Osteocyte (in vitro differentiated cells): ENCODE measurements around the gene S1PR4. TPM values are rescaled to one million over a fixed set of nuclear protein-coding genes. Genes with fewer than 3 reads are reported as not detected.

ENCODE experiments used
- DNase-seq: peaks from one replicate; pipeline ENCODE4 v3.0.0; 2021; ENCODE audit warnings: mixed read lengths; ENCODE audit not compliant: unreplicated experiment; ENCODE audit errors: extremely low spot score
- H3K27ac Mint-ChIP-seq: one replicate; pipeline ENCODE4 v1.8.0; 2021; ENCODE audit warnings: mild to moderate bottlenecking, mixed read lengths; ENCODE audit not compliant: unreplicated experiment
- H3K27me3 Mint-ChIP-seq: one replicate; pipeline ENCODE4 v1.8.0; 2021; ENCODE audit warnings: mixed read lengths; ENCODE audit not compliant: unreplicated experiment
- H3K36me3 Mint-ChIP-seq: one replicate; pipeline ENCODE4 v1.8.0; 2021; ENCODE audit warnings: mixed read lengths; ENCODE audit not compliant: unreplicated experiment
- H3K4me1 Mint-ChIP-seq: one replicate; pipeline ENCODE4 v1.8.0; 2021; ENCODE audit warnings: mixed read lengths; ENCODE audit not compliant: unreplicated experiment
- H3K4me3 Mint-ChIP-seq: one replicate; pipeline ENCODE4 v1.8.0; 2021; ENCODE audit warnings: mild to moderate bottlenecking, moderate library complexity, mixed read lengths; ENCODE audit not compliant: unreplicated experiment
- H3K9me3 Mint-ChIP-seq: one replicate; pipeline ENCODE4 v1.8.0; 2021; ENCODE audit warnings: mixed read lengths; ENCODE audit not compliant: unreplicated experiment
- CTCF ChIP-seq: fragments of 200-600 bp; sonication (generic); IDR thresholded peaks from 2 replicates; pipeline ENCODE4 v1.5.0; 2021; ENCODE audit warnings: antibody characterized with exemption, mild to moderate bottlenecking, moderate library complexity
- total RNA-seq: library from RNA; stranded (reverse); gene quantifications from 2 replicates; pipeline ENCODE4 v1.2.1, GENCODE V29; 2021

S1PR4 gene
- total RNA-seq, 1 donor from 2014 or later: not detected

GRCh38 chr19:3194106-3195087 is 15.8 kb downstream of the S1PR4 start:
- no peak for TF ChIP-seq CTCF
- H3K9me3 Mint-ChIP-seq: no peaks in the 10 kb centered on the region
- no peak for DNase-seq
- peaks cover 2% of the 10 kb centered on the region for H3K4me1 Mint-ChIP-seq
- H3K36me3 Mint-ChIP-seq: peaks cover 9% of the 10 kb centered on the region
- no peak overlapping the region for H3K27ac Mint-ChIP-seq
- H3K27me3 Mint-ChIP-seq: no peaks in the 10 kb centered on the region
- H3K4me3 Mint-ChIP-seq: no peak overlapping the region

GRCh38 chr19:3196064-3196932 is 17.7 kb downstream of the S1PR4 start:
- H3K4me1 Mint-ChIP-seq: no peaks in the 10 kb centered on the region
- no peaks in the 10 kb centered on the region for H3K9me3 Mint-ChIP-seq
- no peaks in the 10 kb centered on the region for H3K27me3 Mint-ChIP-seq
- no peak overlapping the region for H3K4me3 Mint-ChIP-seq
- no peak for TF ChIP-seq CTCF
- H3K27ac Mint-ChIP-seq: no peak overlapping the region
- peaks cover 6% of the 10 kb centered on the region for H3K36me3 Mint-ChIP-seq
- DNase-seq: no peak

DNA sequence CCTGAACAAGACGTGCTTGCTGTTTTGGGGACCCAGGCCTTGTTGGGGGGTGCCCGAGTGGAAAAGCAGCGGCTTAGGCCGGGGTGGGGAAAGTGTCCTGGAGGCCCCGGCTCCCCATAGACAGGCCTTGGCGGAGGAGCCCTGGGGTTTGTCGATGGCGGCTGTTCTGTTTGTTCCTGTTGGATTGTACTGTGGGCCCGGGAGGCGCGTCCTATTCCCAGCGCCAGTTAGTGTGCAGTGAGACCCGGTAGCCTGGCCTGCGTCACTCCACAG is 18.3 kb downstream of the S1PR4 start:
- Mint-ChIP-seq H3K36me3 (peaks cover 6% of the 10 kb centered on the region), H3K4me3 (no peak overlapping the region), H3K9me3 (no peaks in the 10 kb centered on the region), H3K27ac (no peak overlapping the region), H3K27me3 (no peaks in the 10 kb centered on the region), H3K4me1 (no peaks in the 10 kb centered on the region)
- no peak for DNase-seq
- no peak for TF ChIP-seq CTCF

DNA sequence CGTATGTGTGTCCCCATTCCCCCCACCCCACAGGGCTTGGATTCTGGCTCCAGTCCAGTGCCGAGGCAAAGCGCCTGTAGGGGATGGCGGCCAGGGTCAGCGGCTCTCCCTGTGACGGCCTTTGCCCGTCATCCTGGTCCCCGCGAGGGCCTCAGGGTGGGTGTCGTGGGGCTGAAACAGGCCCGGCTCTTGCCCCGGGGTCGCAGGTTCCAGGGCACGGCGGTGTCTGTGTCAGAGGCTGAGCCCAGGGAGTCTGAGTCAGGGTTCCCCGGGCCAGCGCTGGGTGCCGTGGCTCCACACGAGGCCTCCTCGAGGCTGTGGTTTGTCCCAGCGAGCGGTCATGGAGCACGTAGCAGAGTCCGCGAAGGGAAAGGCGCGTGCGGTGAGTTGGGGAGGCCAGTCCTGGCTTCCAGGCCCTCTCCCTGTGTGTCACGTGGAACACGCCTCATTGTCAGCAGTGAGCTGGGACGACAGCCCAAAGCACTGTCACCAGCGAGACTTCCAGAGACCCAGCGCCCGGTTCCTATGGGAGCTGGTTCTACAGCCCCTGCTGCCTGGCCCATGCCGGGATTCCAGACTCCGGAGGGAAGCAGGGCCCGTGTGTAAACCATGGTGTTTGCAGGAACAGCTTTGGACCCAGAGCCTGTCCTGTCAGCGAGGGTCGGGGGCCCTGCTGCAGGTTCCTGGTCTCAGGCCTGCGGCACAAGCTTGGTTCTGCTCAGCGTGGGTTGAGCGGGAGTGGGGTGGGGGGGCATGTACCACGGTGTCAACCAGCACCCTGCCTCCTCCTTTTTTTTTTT is 20.5 kb downstream of the S1PR4 start:
- Mint-ChIP-seq H3K36me3 (peaks cover 4% of the 10 kb centered on the region), H3K27ac (no peak overlapping the region), H3K4me3 (no peak overlapping the region), H3K27me3 (no peaks in the 10 kb centered on the region), H3K4me1 (no peaks in the 10 kb centered on the region), H3K9me3 (no peaks in the 10 kb centered on the region)
- no peak for TF ChIP-seq CTCF
- DNase-seq: no peak
